Esophagus muscularis mucosa (tissue), 4 donors: ENCODE results near the gene MBOAT7.
"Not testable (repeated sequence)": the region's sequence is repeated elsewhere in the genome, so short reads cannot be mapped to it uniquely, and the experiment has no call there.

ENCODE experiments used
- CTCF ChIP-seq, 3 experiments: fragments of 200-600 bp in 2 of 3; fragments of 450-650 bp in 1 of 3; sonication (generic) in 2 of 3; IDR thresholded peaks; one replicate each; pipeline ENCODE4 v1.5.1; 2017 to 2019; ENCODE audit warnings: antibody characterized with exemption in 3 of 3, mild to moderate bottlenecking in 2 of 3, moderate library complexity in 1 of 3
- EP300 ChIP-seq: sonication (generic); formaldehyde crosslinking; IDR thresholded peaks from one replicate; pipeline ENCODE4 v1.6.1; 2017; ENCODE audit warnings: antibody characterized with exemption
- POLR2A ChIP-seq: fragments of 450-650 bp; IDR thresholded peaks from one replicate; pipeline ENCODE4 v1.6.1; 2017; ENCODE audit warnings: antibody characterized with exemption, moderate library complexity, mild to moderate bottlenecking, low read depth
- POLR2AphosphoS5 ChIP-seq, 2 donors: sonication (generic); formaldehyde crosslinking; IDR thresholded peaks; one replicate each; pipeline ENCODE4 v1.6.1; 2017; ENCODE audit warnings: antibody characterized with exemption in 2 of 2

GRCh38 chr19:54217517-54218247, 28.3 kb upstream of the MBOAT7 start:
- not testable (repeated sequence) for TF ChIP-seq CTCF (IDR thresholded peaks at IDR 0.05); POLR2AphosphoS5 (IDR thresholded peaks at IDR 0.05); EP300; POLR2A
